HG03103 (cell line): Measurements from ENCODE around the gene DEFB112.

Source experiments
- ATAC-seq: cut with Tn5 transposase; IDR thresholded peaks from one replicate; pipeline ENCODE4 v1.9.1; 2021; ENCODE audit warnings: low read depth; ENCODE audit not compliant: unreplicated experiment

The DEFB112 gene, protein sequence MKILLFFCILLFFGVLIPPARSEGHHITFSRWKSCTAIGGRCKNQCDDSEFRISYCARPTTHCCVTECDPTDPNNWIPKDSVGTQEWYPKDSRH

GRCh38 chr6:50049829-50050228, at the start of gene DEFB112:
DEFB112 (minus strand) TSS chr6:50049929; CDS start chr6:50049869, 60 bp downstream.
- ATAC-seq, result no peak

- no peak for ATAC-seq
These were observed 48.9 kb upstream of the DEFB112 start for GRCh38 chr6:50098641-50098993.

DNA sequence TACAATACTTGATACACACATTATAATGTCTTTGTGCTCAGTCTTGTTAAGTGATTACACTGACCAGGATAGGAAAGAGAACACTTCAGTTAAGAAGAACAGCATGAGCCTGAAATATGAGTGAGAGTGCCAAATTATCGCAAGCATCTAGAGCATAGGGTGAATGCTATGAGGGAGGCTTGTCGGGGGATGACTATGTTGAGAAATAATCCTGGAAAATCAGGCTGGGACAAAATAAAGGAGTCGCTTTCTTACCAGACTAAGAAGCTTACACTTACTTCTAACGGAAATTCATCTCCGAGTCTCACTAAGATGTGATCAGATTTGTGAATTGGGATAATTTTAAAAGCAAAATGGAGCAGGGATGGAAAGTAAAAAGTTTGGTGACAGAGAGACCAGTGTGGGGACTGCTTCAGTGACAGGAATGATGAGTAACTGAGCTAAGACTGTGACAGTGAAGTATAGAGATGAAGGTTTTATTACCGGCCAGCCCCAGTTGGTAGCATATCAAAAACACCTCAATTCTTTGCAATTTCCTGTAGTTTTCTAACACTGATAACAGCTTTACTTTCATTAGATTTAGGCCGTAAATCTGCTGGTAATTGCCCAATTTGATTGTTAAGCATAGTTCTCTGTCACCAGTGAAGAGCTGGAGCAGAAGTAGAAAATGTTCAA, 48.4 kb upstream of the DEFB112 start:
- ATAC-seq, result no peak

DNA sequence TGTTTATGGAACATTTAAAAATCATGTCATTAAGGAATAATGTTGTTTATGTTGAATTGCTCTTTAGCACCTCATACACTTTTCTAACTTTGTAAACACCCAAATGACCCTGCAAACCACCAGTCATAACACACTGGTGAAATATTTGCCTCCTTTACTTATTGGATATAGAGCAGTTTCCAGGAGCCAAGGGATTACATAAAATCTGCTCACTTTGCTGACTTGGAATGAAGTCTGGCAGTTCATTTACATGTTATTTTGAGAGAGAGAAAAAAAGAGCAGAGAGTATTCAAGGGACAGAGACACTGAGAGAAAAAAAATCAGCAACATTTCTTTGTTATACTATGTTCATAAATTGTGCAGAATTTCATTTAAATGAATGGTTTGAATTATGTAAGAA, 46.6 kb upstream of the DEFB112 start:
- ATAC-seq, result no peak

- no peak for ATAC-seq
These were observed 44.2 kb upstream of the DEFB112 start for GRCh38 chr6:50093938-50094272.

DNA sequence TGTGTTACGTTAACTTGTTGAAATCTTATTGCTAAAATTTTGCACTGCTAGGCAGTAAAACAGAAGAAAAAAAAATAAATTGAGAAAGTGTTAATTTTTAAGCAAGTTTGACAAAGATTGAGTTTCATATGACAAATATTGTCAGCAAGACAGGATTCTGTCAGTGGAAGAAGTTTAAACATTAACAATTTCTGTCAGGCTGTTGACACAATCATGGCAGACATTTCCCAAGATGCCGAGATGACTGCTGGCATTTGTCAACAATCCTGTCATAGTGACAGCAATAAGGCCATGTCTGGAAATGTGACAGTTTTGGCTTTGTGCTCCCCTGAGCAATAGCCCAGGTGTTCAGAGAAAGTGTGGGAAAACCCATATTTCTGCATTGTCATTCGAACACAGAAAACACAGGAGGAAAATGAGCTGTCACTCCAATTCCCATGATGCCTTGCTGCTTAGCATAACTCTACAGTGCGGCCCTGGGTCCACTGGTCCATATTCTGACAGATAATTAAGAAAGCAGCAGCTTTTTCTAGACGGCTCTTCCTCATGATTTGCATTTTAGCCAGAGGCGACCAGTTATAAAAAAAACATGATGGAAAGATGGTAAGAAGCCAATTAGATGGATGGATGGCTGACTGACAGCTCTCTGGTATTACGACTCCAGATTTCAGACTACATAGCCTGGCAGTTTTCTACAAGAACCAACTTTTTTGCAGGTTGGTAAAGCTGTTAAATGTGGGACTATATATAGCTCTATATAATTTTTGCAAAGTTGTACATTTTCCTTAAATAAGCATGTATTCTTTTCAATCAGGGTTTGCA, 43.6 kb upstream of the DEFB112 start:
- ATAC-seq, result no peak

GRCh38 chr6:50091641-50092040, 41.9 kb upstream of the DEFB112 start:
- no peak for ATAC-seq

GRCh38 chr6:50089911-50090310, 40.2 kb upstream of the DEFB112 start:
- no peak for ATAC-seq

DNA sequence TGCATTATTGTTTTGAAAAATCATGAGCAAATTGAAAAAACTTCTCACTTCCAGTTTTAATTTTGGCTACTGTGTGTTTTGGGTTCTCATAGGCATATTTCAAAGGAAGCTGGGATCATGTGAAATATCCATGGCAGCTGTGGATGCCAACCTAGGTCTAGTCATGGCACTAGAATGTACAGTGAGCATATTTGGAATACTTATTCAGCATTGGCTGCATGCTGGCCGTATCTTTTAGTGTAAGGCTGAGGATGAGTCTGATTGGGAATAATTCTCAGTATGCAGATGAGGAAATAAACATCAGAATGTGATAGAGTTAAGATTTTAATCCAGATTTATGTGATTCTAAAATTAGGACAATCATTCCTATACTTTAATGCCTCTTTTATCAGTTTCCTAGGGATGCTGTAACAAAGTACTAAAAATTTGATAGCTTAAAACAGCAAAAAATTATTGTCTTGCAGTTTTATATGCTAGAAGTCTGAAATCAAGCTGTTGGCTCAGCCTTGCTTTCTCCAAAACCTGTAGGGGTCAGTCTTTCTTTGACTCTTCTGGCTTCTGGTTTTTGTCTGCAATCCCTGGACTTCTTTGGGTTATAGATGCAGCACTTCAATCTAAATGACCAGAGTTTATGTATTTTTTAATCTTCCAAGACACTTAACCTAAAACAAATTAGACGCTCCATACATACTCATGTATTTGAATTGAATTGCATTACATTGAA, 37.7 kb upstream of the DEFB112 start:
- no peak for ATAC-seq

- no peak for ATAC-seq
These were observed 27.7 kb upstream of the DEFB112 start for GRCh38 chr6:50077385-50077784.

DNA sequence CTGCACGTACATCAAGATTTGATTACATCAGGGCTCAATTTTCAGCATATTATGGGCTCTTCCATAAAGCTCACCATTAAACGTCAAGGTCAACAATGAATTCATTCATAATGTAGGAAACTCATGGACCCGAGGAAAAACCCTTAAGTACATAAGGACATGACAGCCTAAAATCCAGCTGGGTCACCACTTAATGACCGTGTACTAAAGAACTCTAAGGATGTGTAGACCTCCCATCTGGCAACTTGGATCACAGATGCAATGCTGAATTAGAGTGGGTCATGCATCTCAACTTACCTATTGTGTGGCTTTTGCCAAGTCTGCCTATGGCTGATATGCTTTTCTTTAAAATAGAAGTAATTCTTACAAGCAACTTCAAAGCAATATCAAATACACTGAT, 26.7 kb upstream of the DEFB112 start:
- ATAC-seq, result no peak

- no peak for ATAC-seq
These were observed 22.2 kb upstream of the DEFB112 start for GRCh38 chr6:50071921-50072320.

GRCh38 chr6:50070101-50070500, 20.4 kb upstream of the DEFB112 start:
- no peak for ATAC-seq

GRCh38 chr6:50062051-50062450, 12.3 kb upstream of the DEFB112 start:
- ATAC-seq, result no peak

GRCh38 chr6:50056242-50056641, 6.5 kb upstream of the DEFB112 start:
- ATAC-seq, result no peak

- no peak for ATAC-seq
These were observed 2.7 kb downstream of the DEFB112 start for GRCh38 chr6:50047026-50047425.

GRCh38 chr6:50030777-50031562, 18.8 kb downstream of the DEFB112 start:
- ATAC-seq, result no peak

DNA sequence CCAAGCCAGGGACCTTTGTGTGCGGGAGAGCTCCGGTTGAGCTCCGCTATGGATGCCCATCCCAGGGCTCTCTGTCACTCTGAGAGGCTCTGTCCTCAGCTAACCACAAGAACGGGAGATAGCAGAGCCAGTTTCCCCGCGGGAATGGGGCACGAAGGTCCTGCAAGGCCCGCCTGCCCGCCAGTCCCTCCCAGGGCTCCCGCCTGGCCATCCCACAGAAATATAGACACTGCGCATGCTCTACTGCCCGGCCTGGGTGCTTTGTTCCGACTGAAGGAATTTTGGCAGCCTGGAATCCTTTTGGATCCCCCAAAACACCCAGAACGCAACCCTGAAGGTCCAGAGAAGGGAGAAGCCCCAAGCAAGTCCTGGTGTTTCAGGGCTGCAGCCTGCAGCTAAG, 19.4 kb downstream of the DEFB112 start:
- no peak for ATAC-seq

DNA sequence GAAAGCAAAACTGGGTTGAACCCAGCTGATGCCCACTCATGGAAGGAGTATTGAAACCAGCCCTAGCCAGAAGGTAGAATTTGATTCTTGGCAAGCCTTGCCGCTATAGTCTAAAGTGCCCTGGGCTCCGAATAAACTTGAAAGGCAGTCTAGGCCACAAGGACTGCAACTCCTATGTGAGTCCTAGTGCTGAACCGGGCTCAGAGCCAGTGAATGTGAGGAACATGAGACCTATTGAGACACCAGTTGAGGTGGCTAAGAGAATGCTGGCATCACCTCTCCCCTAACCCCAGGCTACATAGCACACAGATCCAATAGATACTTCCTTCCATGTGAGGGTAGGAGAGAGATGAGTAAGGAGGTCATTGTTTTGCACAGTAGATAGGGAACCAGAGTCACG, 24.5 kb downstream of the DEFB112 start:
- ATAC-seq, result no peak

DNA sequence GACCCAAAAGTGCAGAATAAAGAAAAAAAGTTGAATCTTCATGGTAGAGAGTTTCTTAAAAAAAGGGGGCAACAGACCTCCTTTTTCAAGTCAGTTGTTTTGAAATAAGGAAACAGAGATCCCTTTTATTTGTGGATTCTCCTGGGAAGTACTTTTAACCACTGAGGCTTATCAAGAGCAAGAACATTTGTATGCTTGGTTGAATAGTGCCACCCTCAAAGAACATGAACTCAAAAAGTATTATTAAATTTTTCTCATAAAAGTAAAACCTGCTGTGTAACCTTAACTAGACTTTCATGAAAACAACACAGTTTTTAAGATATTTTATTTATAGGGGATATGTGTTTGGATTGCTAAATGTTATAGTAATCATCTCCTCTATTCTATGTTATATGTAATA, 27.8 kb downstream of the DEFB112 start, which contains the start of gene DEFB110:
Gene DEFB110, minus strand, starts transcription at position 101 of the 400 bp plus-strand sequence. Its CDS starts 59 bp downstream, at position 42.
- no peak for ATAC-seq

DNA sequence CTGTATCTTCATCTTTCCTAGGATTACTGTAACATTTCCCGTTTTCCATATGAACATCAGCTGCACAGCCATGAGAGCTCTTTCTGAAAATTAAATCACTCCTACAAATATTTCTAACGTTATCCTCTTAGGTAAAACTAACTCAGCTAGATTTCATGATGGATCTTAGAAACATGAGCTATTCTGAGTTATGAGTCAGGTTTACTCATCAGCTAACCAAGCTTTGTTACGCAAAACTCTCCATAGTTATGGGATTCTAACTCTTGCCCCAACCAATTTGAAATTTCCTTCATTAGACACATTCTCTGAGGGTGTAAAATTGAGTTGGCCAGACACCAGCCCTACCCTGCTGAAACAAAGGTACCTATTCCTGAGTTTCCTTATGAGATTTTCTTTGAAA, 41.9 kb downstream of the DEFB112 start:
- ATAC-seq, result no peak
